TTC549 (cell line): ENCODE results near the gene GYS1.

ENCODE experiments used
- FAIRE-seq: peaks from 2 replicates; lab custom pipeline; 2012; peaks lifted over from hg19 to GRCh38; lab: Jason Lieb, UNC

Gene GYS1

GRCh38 chr19:48988286-48988685, 4.8 kb downstream of the GYS1 start:
- no peak for FAIRE-seq

GRCh38 chr19:48987323-48987722, 5.8 kb downstream of the GYS1 start:
- FAIRE-seq, result no peak

GRCh38 chr19:48986211-48986610, 6.9 kb downstream of the GYS1 start:
- no peak for FAIRE-seq

- no peak for FAIRE-seq
These were observed 7.4 kb downstream of the GYS1 start for GRCh38 chr19:48985711-48986110.

DNA sequence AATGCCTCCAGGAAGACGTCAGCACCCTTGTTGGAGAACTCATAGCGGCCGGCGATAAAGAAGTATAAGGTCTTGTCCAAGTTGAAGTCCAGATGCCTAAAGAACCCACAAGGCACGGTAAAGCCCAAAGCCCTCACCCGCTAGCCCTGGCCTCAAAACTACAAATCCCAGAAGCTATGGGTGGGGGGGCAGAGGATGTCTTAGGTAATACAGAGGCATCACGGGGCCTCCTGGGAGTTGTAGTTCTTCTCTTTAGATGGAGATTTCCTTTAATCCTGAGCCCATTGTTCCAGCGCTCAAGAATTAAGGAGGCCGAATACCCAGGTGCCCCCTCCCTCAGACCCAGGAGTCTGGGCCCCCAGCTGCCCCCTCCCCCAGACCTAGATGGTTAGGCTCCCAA, 10.8 kb downstream of the GYS1 start:
- FAIRE-seq, result no peak

DNA sequence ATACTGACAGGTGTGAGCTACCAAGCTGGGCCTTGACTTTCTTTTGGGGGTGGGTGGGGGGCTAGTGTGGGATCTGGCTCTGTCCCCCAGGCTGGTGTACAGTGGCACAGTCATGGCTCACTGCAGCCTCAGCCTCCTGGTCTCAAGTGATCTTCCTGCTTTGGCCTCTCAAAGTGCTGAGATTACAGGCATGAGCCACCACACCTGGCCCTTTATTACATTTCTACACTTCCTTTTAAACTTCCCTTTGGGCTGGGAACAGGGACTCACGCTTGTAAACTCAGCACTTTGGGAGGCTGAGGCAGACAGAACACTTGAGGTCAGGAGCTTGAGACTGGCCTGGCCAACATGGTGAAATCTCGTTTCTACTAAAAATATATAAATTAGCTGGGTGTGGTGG, 16.0 kb downstream of the GYS1 start:
- FAIRE-seq, result no peak

- no peak for FAIRE-seq
These were observed 16.9 kb downstream of the GYS1 start for GRCh38 chr19:48975947-48976847.

- peak; percentile 46 for FAIRE-seq
These were observed 22.1 kb downstream of the GYS1 start for GRCh38 chr19:48970923-48971395.

DNA sequence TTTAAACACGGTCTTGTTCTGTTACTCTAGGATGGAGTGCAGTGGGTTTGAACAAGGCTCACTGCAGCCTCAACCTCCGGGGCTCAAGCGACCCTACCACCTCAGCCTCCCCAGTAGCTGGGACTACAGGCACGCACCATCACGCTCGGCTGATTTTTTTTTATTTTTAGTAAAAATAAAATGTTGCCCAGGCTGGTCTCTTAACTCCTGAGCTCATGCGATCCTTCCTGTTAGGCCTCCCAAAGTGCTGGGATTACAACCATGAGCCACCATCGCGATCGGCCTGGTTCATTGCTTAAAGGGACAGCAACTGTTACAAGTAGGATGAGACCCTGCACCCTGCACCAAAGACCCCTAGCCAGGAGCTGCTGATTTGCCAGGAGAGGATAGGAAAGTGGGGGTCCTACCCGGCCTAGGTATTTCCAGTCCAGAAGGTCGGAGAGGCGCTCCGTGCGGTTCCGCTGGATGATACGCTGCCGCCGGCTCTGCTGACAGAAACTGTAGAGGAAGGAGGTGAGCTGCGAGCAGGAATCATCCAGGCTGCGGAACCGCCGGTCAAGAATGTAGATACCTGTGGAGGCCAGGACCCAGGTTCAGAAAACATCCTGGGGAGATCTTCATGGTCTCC, 22.9 kb downstream of the GYS1 start:
- FAIRE-seq, result no peak

GRCh38 chr19:48969276-48970138, 23.6 kb downstream of the GYS1 start:
- FAIRE-seq, result peak; percentile 93

DNA sequence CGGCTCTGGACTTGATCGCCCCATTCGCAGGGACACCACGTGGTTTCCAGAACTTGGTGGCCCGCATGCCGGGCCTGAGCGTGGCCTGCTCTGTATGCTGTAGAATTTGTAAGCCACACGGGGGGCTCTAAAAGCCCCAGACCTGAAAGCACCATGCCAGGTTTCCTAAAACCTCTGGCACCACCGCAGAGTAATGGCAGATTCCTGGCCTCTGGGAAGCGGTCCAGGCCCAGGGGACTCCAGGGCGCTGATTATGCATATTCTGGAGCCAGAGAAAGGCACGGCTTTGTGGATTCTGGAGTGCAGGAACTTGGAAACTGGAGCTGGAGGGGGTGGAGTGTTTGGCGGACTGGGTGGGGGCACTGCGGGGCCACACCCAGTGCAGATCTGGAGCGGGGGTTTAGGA, 24.3 kb downstream of the GYS1 start:
- no peak for FAIRE-seq

DNA sequence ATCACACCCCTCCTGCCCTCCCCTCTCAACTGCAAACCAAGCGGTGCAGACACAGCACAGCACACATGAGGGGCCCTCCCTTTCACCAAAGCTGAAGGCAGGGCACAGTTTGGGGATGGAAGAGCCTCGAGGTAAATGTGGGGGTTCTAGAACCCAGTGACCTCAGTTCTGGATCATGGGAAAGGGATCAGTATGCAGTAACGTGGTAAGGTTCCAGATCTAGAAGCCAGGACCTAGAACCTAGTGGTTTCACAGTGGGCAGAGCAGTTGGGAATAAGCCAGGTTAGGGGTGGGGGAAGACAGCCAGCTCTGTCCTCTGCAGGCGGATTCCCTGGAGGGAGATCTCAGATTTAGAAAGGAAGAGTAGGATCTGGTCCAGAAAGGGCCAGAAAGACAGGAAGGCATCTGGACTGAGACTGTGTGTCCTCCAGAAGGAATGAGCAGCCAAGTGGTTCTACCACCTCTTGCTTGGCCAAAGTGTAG, 24.9 kb downstream of the GYS1 start:
- no peak for FAIRE-seq

DNA sequence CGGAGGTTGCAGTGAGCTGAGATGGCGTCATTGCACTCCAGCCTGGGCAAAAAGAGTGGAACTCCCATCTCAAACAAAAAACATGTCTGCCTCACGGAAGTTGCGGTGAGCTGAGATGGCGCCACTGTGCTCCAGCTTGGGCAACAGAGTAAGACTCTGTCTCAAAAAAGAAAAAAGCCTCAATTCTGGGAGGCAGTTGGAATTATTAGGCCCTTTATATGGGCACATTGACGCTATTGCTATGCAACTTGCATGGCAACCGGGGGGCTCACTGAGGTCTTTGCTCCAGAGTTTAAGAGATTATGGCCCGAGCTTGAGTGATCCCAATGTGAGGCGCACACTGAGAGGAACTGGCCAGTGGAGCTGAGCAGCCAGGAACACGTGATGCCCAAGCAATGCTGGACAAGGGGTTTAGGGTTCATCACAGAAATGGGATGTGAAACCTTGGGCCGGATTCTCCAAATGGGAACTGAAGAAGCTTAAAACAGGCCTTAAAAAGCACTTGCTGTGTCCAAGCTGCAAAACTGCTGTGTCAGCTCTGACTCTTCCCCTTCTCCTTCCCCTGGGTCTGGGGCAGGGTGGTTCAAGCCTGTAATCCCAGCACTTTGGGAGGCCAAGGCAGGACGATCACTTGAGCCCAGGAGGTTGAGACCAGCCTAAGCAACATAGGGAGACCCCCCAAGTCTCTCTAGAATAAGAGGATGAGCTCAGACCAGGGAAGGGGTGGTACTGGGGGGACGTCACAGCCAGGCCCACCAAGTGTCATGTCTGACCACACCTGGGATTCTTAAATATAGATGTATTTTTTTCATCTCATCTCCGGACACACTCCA, 25.5 kb downstream of the GYS1 start:
- no peak for FAIRE-seq

GRCh38 chr19:48966541-48967345, 26.4 kb downstream of the GYS1 start:
- no peak for FAIRE-seq

DNA sequence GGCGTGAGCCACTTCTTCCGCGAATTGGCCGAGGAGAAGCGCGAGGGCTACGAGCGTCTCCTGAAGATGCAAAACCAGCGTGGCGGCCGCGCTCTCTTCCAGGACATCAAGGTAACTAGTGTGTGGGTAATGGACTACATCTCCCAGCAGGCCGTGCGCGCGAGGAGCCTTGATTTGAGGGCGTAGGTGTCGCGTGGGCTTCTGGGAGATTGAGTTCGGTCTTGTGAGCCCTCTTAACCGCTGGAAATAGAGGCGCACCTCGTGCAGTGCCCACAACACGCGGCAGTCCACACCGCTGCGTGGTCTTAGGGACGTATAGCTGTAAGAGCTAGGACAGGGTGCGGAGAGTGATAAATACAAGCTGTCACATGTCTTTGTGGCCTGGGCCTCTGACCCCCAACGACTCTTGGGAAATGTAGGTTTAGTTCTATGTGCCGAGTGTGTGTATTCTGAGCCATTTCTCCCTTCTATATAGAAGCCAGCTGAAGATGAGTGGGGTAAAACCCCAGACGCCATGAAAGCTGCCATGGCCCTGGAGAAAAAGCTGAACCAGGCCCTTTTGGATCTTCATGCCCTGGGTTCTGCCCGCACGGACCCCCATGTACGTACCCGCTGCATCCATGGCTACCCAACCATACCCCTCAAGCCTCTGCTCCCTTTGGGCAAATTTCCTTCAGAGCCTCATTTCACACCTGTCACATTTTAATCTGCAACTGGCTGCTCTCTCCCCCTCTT, 27.1 kb downstream of the GYS1 start:
- no peak for FAIRE-seq

GRCh38 chr19:48965040-48965805, 27.9 kb downstream of the GYS1 start, which contains the start of gene FTL:
Gene FTL, plus strand, starts transcription at chr19:48965309. Its CDS starts 199 bp downstream, at chr19:48965508.
- peak; percentile 70 for FAIRE-seq

DNA sequence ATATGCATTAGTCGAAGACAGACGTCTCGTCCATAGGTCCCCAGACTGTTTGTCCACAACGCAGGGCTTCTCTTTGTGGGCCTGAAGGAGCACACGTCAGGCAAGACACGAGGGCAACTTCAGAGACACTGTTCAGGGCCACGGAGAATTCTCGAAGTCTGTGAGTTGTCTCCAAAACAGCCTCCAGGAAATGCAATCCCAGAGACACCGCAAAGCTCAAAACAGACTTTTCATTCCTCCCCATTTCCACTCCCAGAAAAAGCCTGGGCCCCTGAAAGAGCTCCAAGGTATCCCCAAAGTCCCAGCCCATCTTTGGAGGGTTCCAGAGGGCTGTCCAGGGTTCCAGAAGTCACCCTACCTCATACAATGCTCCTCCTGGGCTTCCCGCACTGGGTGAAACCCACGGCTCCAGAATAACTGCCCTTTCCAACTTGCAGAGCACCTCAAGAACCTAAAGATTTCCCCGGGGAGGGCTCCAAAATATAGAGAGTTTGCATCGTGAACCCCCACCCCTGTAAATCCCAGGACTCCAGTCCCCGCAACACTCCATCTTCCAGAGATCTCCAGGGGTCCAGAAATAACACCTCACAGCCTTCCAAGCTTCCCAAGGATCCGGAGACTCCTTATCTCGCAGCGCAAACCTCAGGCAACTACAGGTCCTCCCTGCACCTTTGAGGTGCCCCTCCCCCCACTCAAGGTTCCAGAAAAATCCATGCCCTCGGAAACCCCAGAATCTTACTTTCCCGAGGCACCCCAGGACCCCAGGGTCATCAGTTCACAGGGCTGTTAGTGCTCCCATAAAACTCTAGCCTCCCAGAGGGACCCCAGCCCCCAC, 28.7 kb downstream of the GYS1 start:
- no peak for FAIRE-seq
